H1 (cell line): ENCODE results near the gene LYRM4.

Experiments used
- CTCF ChIP-seq, 3 experiments: IDR thresholded peaks; 1 replicate in 2 of 3; 2 replicates in 1 of 3; pipeline versions ENCODE4 v1.5.1 to v1.6.1; 2011; ENCODE audit warnings: low read length in 3 of 3, mild to moderate bottlenecking in 3 of 3, inconsistent platforms in 2 of 3, low read depth in 1 of 3, moderate library complexity in 1 of 3; ENCODE audit not compliant: insufficient read depth in 1 of 3; ENCODE audit errors: control extremely low read depth in 1 of 3
- HDAC2 ChIP-seq, 2 experiments: fragments of 300-600 bp in 1 of 2; sonication (generic) in 1 of 2; IDR thresholded peaks; 2 replicates each; pipeline ENCODE4 v1.6.1; 2011 to 2012; ENCODE audit warnings: low read depth in 2 of 2, low read length in 2 of 2, mild to moderate bottlenecking in 2 of 2, moderate library complexity in 2 of 2, borderline replicate concordance in 1 of 2, inconsistent platforms in 1 of 2
- POLR2A ChIP-seq, 2 experiments: IDR thresholded peaks; 1 replicate in 1 of 2; 2 replicates in 1 of 2; pipeline ENCODE4 v1.6.1; 2011; ENCODE audit warnings: low read depth in 2 of 2, low read length in 2 of 2, mild to moderate bottlenecking in 2 of 2; ENCODE audit errors: control extremely low read depth in 1 of 2
- RFX5 ChIP-seq: IDR thresholded peaks from 2 replicates; pipeline ENCODE4 v1.6.1; 2011; ENCODE audit warnings: low read depth, low read length, improper control_type of control experiment, borderline replicate concordance
- SIN3A ChIP-seq, 2 experiments: IDR thresholded peaks in 1 of 2; conservative IDR thresholded peaks in 1 of 2; 2 replicates each; pipeline ENCODE4 v1.6.1; 2011 to 2012; ENCODE audit warnings: low read length in 2 of 2, improper control_type of control experiment in 1 of 2, low read depth in 1 of 2, mild to moderate bottlenecking in 1 of 2
- TF ChIP-seq, protein P1 (sequence below): IDR thresholded peaks from 2 replicates; pipeline ENCODE4 v1.6.1; 2012; ENCODE audit warnings: low read length, inconsistent platforms

- TF ChIP-seq CTCF (IDR thresholded peaks at IDR 0.05; ENCODE audit: control extremely low read depth in 1 of 3, insufficient read depth in 1 of 3, low read depth in 1 of 3, low read length in 3 of 3), result no peak
- TF ChIP-seq RFX5, result no peak
- no peak for TF ChIP-seq POLR2A (IDR thresholded peaks at IDR 0.05; ENCODE audit: control extremely low read depth in 1 of 2, low read depth in 2 of 2, low read length in 2 of 2)
- no peak for TF ChIP-seq HDAC2 (IDR thresholded peaks at IDR 0.05; ENCODE audit: borderline replicate concordance in 1 of 2, low read depth in 2 of 2, low read length in 2 of 2)
- no peak for TF ChIP-seq SIN3A (conservative IDR thresholded peaks at IDR 0.05 in 1 of 2, IDR thresholded peaks at IDR 0.05 in 1 of 2; ENCODE audit: low read depth in 1 of 2, low read length in 2 of 2)
- TF ChIP-seq, protein P1, sequence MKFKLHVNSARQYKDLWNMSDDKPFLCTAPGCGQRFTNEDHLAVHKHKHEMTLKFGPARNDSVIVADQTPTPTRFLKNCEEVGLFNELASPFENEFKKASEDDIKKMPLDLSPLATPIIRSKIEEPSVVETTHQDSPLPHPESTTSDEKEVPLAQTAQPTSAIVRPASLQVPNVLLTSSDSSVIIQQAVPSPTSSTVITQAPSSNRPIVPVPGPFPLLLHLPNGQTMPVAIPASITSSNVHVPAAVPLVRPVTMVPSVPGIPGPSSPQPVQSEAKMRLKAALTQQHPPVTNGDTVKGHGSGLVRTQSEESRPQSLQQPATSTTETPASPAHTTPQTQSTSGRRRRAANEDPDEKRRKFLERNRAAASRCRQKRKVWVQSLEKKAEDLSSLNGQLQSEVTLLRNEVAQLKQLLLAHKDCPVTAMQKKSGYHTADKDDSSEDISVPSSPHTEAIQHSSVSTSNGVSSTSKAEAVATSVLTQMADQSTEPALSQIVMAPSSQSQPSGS, result no peak
These were observed 19.2 kb upstream of the LYRM4 start for GRCh38 chr6:5279891-5280338.
